HepG2 (cell line): Measurements from ENCODE around the gene HSPB6. TPM values are rescaled to one million over a fixed set of nuclear protein-coding genes. Genes with fewer than 3 reads are reported as not detected.

Experiments used
- E2F2 ChIP-seq: sonication (generic); formaldehyde crosslinking; IDR thresholded peaks from 2 replicates; pipeline ENCODE4 v1.4.0; 2020; ENCODE audit warnings: missing genetic modification reagents, borderline replicate concordance
- ERF ChIP-seq: IDR thresholded peaks from 2 replicates; pipeline ENCODE4 v1.6.1; 2018; ENCODE audit warnings: missing biosample characterization, missing genetic modification reagents
- FOXK2 ChIP-seq: fragments of 450-650 bp; IDR thresholded peaks from 2 replicates; pipeline ENCODE4 v1.6.1; 2016
- HOXA5 ChIP-seq: sonication (generic); formaldehyde crosslinking; IDR thresholded peaks from 2 replicates; pipeline ENCODE4 v1.4.0; 2020; ENCODE audit warnings: missing genetic modification reagents
- HOXA9 ChIP-seq: sonication (generic); formaldehyde crosslinking; IDR thresholded peaks from 2 replicates; pipeline ENCODE4 v1.8.1; 2022; ENCODE audit warnings: missing genetic modification reagents, mild to moderate bottlenecking, moderate library complexity, borderline replicate concordance
- MYPOP ChIP-seq: sonication (generic); formaldehyde crosslinking; IDR thresholded peaks from 2 replicates; pipeline ENCODE4 v1.8.1; 2023; ENCODE audit warnings: mild to moderate bottlenecking, moderate library complexity, missing genetic modification reagents
- SNAPC5 ChIP-seq: sonication (generic); formaldehyde crosslinking; IDR thresholded peaks from 2 replicates; pipeline ENCODE4 v1.8.1; 2023; ENCODE audit warnings: mild to moderate bottlenecking, missing genetic modification reagents, borderline replicate concordance
- TERF1 ChIP-seq: sonication (generic); formaldehyde crosslinking; IDR thresholded peaks from 2 replicates; pipeline ENCODE4 v1.8.0; 2022; ENCODE audit warnings: mild to moderate bottlenecking, missing genetic modification reagents, moderate library complexity
- U2AF2 ChIP-seq: fragments of 200-400 bp; formaldehyde crosslinking; IDR thresholded peaks from 2 replicates; pipeline ENCODE4 v1.6.1; 2017; ENCODE audit warnings: low read depth, mild to moderate bottlenecking, low read length
- ZMAT3 ChIP-seq: sonication (generic); formaldehyde crosslinking; conservative IDR thresholded peaks from 2 replicates; pipeline ENCODE4 v1.7.0; 2021; ENCODE audit warnings: missing genetic modification reagents
- ZNF124 ChIP-seq: sonication (generic); formaldehyde crosslinking; IDR thresholded peaks from 2 replicates; pipeline ENCODE4 v1.4.0; 2020; ENCODE audit warnings: missing genetic modification reagents
- ZNF33B ChIP-seq: sonication (generic); formaldehyde crosslinking; IDR thresholded peaks from 2 replicates; pipeline ENCODE4 v1.5.1; 2020; ENCODE audit warnings: mild to moderate bottlenecking, missing genetic modification reagents
- ZNF605 ChIP-seq: sonication (generic); formaldehyde crosslinking; IDR thresholded peaks from 2 replicates; pipeline ENCODE4 v1.8.0; 2022; ENCODE audit warnings: mild to moderate bottlenecking, missing genetic modification reagents
- ZNF777 ChIP-seq: sonication (generic); formaldehyde crosslinking; IDR thresholded peaks from 2 replicates; pipeline ENCODE4 v1.4.0; 2020; ENCODE audit warnings: missing genetic modification reagents
- ZNF780A ChIP-seq: sonication (generic); formaldehyde crosslinking; IDR thresholded peaks from 2 replicates; pipeline ENCODE4 v1.8.0; 2022; ENCODE audit warnings: mild to moderate bottlenecking, missing genetic modification reagents, moderate library complexity
- ZNF792 ChIP-seq: IDR thresholded peaks from 2 replicates; pipeline ENCODE4 v1.6.1; 2016
- ZNF879 ChIP-seq: sonication (generic); formaldehyde crosslinking; IDR thresholded peaks from 2 replicates; pipeline ENCODE4 v1.8.1; 2023; ENCODE audit warnings: missing genetic modification reagents
- polyA plus RNA-seq, 8 experiments: library from polyadenylated mRNA; depleted of rRNA in 3 of 8; stranded (reverse) in 7 of 8; unstranded in 1 of 8; fragments of >200 nt; fragmentation: Illumina TruSeq in 4 of 8; extraction: Trizol in 4 of 8; gene quantifications; 2 replicates each; pipeline versions ENCODE4 v1.2.1 to v1.2.3, GENCODE V29; 2011 to 2016; ENCODE audit warnings: low read depth in 4 of 8, missing spikeins in 1 of 8, mixed read lengths in 1 of 8; ENCODE audit not compliant: insufficient read depth in 1 of 8
- total RNA-seq, 5 experiments: library from RNA; depleted of rRNA; stranded (reverse); fragments of >200 nt; fragmentation: Illumina TruSeq; extraction: Trizol; gene quantifications; 2 replicates each; pipeline ENCODE4 v1.2.3, GENCODE V29; 2016; ENCODE audit warnings: low read depth in 1 of 5
- TF ChIP-seq, protein P1 (sequence below): sonication (generic); formaldehyde crosslinking; IDR thresholded peaks from 2 replicates; pipeline ENCODE4 v1.4.0; 2020; ENCODE audit warnings: missing genetic modification reagents, borderline replicate concordance
- TF ChIP-seq, protein P2 (sequence below): sonication (generic); formaldehyde crosslinking; IDR thresholded peaks from 2 replicates; pipeline ENCODE4 v1.5.1; 2020; ENCODE audit warnings: missing genetic modification reagents, mild to moderate bottlenecking, borderline replicate concordance
- TF ChIP-seq, protein P3 (sequence below): sonication (generic); formaldehyde crosslinking; IDR thresholded peaks from 2 replicates; pipeline ENCODE4 v1.4.0; 2020; ENCODE audit warnings: mild to moderate bottlenecking, missing genetic modification reagents

The HSPB6 gene
- total and polyA plus RNA-seq, 2 of the 13 experiments (the other 11 are each of a cell fraction or from before 2014, with no cell fraction given) = 0.18 TPM; not detected in 1

GRCh38 chr19:35797663-35798062 is 40.8 kb upstream of the HSPB6 start (continued):
- TF ChIP-seq E2F2 = no peak
- no peak for TF ChIP-seq SNAPC5 (CRISPR knock-in tag)
- TF ChIP-seq TERF1 (CRISPR knock-in tag) = no peak
- TF ChIP-seq ERF (CRISPR knock-in tag) = peak; percentile 71; the same call in 1 of the 2 replicates
- TF ChIP-seq ZNF777 = no peak
- TF ChIP-seq, protein P1, sequence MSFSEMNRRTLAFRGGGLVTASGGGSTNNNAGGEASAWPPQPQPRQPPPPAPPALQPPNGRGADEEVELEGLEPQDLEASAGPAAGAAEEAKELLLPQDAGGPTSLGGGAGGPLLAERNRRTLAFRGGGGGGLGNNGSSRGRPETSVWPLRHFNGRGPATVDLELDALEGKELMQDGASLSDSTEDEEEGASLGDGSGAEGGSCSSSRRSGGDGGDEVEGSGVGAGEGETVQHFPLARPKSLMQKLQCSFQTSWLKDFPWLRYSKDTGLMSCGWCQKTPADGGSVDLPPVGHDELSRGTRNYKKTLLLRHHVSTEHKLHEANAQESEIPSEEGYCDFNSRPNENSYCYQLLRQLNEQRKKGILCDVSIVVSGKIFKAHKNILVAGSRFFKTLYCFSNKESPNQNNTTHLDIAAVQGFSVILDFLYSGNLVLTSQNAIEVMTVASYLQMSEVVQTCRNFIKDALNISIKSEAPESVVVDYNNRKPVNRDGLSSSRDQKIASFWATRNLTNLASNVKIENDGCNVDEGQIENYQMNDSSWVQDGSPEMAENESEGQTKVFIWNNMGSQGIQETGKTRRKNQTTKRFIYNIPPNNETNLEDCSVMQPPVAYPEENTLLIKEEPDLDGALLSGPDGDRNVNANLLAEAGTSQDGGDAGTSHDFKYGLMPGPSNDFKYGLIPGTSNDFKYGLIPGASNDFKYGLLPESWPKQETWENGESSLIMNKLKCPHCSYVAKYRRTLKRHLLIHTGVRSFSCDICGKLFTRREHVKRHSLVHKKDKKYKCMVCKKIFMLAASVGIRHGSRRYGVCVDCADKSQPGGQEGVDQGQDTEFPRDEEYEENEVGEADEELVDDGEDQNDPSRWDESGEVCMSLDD = no peak
- TF ChIP-seq HOXA5 (CRISPR knock-in tag) = 0 out of 2 replicates have a peak, but pooled peaks have one; percentile 55
- TF ChIP-seq, protein P2, sequence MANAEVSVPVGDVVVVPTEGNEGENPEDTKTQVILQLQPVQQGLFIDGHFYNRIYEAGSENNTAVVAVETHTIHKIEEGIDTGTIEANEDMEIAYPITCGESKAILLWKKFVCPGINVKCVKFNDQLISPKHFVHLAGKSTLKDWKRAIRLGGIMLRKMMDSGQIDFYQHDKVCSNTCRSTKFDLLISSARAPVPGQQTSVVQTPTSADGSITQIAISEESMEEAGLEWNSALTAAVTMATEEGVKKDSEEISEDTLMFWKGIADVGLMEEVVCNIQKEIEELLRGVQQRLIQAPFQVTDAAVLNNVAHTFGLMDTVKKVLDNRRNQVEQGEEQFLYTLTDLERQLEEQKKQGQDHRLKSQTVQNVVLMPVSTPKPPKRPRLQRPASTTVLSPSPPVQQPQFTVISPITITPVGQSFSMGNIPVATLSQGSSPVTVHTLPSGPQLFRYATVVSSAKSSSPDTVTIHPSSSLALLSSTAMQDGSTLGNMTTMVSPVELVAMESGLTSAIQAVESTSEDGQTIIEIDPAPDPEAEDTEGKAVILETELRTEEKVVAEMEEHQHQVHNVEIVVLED = no peak
- peak; percentile 58; the same call in 1 of the 2 replicates for TF ChIP-seq ZNF605 (CRISPR knock-in tag)
- no peak for TF ChIP-seq ZNF33B
- no peak for TF ChIP-seq ZNF879 (CRISPR knock-in tag)
- no peak for TF ChIP-seq HOXA9 (CRISPR knock-in tag)
- no peak for TF ChIP-seq ZNF124
- TF ChIP-seq FOXK2 = no peak
- TF ChIP-seq, protein P3, sequence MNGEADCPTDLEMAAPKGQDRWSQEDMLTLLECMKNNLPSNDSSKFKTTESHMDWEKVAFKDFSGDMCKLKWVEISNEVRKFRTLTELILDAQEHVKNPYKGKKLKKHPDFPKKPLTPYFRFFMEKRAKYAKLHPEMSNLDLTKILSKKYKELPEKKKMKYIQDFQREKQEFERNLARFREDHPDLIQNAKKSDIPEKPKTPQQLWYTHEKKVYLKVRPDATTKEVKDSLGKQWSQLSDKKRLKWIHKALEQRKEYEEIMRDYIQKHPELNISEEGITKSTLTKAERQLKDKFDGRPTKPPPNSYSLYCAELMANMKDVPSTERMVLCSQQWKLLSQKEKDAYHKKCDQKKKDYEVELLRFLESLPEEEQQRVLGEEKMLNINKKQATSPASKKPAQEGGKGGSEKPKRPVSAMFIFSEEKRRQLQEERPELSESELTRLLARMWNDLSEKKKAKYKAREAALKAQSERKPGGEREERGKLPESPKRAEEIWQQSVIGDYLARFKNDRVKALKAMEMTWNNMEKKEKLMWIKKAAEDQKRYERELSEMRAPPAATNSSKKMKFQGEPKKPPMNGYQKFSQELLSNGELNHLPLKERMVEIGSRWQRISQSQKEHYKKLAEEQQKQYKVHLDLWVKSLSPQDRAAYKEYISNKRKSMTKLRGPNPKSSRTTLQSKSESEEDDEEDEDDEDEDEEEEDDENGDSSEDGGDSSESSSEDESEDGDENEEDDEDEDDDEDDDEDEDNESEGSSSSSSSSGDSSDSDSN (CRISPR knock-in tag) = no peak
- peak; percentile 40; the same call in 1 of the 2 replicates for TF ChIP-seq ZNF792 (CRISPR knock-in tag)
- TF ChIP-seq MYPOP (CRISPR knock-in tag) = peak; percentile 29; the same call in 1 of the 2 replicates
- TF ChIP-seq ZMAT3 (CRISPR knock-in tag) = no peak
- TF ChIP-seq ZNF780A = no peak
- TF ChIP-seq U2AF2 = no peak
